HG03565 (cell line): ENCODE measurements around the gene GNAI1.
"Not testable (repeated sequence)": the region's sequence is repeated elsewhere in the genome, so short reads cannot be mapped to it uniquely, and the experiment has no call there.

Experiments
- ATAC-seq: cut with Tn5 transposase; IDR thresholded peaks from one replicate; pipeline ENCODE4 v1.9.1; 2021; ENCODE audit warnings: mild to moderate bottlenecking, moderate library complexity; ENCODE audit not compliant: unreplicated experiment

GNAI1 gene

GRCh38 chr7:80154656-80155333, 20.2 kb downstream of the GNAI1 start:
- ATAC-seq: no peak

GRCh38 chr7:80155374-80155773, 20.7 kb downstream of the GNAI1 start:
- no peak for ATAC-seq

- not testable (repeated sequence) for ATAC-seq
Observed at GRCh38 chr7:80157770-80158169, 23.1 kb downstream of the GNAI1 start.

- no peak for ATAC-seq
Observed at GRCh38 chr7:80159802-80160201, 25.2 kb downstream of the GNAI1 start.

- ATAC-seq: no peak
Observed at GRCh38 chr7:80161466-80161865, 26.8 kb downstream of the GNAI1 start.

- no peak for ATAC-seq
Observed at GRCh38 chr7:80165177-80165576, 30.5 kb downstream of the GNAI1 start.

- no peak for ATAC-seq
Observed at GRCh38 chr7:80170445-80170844, 35.8 kb downstream of the GNAI1 start.

GRCh38 chr7:80172387-80172786, 37.8 kb downstream of the GNAI1 start:
- ATAC-seq: no peak

GRCh38 chr7:80175744-80176143, 41.1 kb downstream of the GNAI1 start:
- ATAC-seq: peak; percentile 64

GRCh38 chr7:80181411-80181810, 46.8 kb downstream of the GNAI1 start:
- ATAC-seq: no peak

- ATAC-seq: no peak
Observed at GRCh38 chr7:80182630-80183276, 48.1 kb downstream of the GNAI1 start.

- no peak for ATAC-seq
Observed at GRCh38 chr7:80183351-80183750, 48.7 kb downstream of the GNAI1 start.

- no peak for ATAC-seq
Observed at GRCh38 chr7:80183900-80184685, 49.5 kb downstream of the GNAI1 start.

- ATAC-seq: no peak
Observed at GRCh38 chr7:80184693-80185092, 50.1 kb downstream of the GNAI1 start.

GRCh38 chr7:80185571-80185970, 50.9 kb downstream of the GNAI1 start:
- no peak for ATAC-seq

GRCh38 chr7:80186721-80187120, 52.1 kb downstream of the GNAI1 start:
- no peak for ATAC-seq

GRCh38 chr7:80187279-80187678, 52.6 kb downstream of the GNAI1 start:
- no peak for ATAC-seq

- ATAC-seq: no peak
Observed at GRCh38 chr7:80187727-80188126, 53.1 kb downstream of the GNAI1 start.

GRCh38 chr7:80189638-80190037, 55.0 kb downstream of the GNAI1 start:
- ATAC-seq: no peak

GRCh38 chr7:80197627-80198026, 63.0 kb downstream of the GNAI1 start:
- no peak for ATAC-seq

- no peak for ATAC-seq
Observed at GRCh38 chr7:80199051-80199450, 64.4 kb downstream of the GNAI1 start.

GRCh38 chr7:80204454-80204853, 69.8 kb downstream of the GNAI1 start:
- no peak for ATAC-seq
